HCEC 1CT (cell line): ENCODE results near the gene SLC38A9.

ENCODE experiments used
- DNase-seq: peaks from one replicate; pipeline ENCODE4 v3.0.0-alpha.2; 2017

SLC38A9 gene

DNA sequence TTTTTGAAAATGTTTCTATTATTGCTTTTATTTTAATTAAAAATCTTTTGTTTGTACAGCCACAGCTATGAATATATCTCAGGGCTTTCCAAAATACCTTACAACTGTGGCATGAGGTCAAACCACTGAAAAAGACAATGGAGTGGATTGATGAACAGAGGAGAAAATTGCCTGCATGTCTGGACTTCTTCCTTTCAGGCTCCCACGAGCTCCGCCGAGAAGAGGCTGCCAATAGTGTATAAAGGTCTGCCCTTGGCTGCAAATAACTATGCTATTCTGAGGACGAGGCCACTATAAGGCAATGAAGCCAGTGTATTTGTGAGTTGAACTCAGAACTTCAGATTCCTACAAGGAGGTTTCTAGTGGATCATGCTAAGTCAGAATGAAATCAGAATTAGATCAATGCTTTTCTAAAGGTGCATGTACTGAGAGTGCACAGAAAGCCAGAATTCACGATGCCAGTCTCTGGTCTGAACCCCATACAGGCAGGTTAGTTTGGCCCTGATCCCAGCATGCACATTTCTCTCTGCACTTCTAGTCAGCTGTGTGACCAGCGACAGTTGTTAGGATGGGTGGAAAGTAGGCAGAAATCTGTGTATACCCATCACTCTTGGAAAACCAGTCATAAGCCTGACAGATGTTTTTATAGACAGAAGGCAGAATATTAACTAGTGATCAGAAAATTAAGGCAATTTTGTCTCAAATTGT is 134.6 kb downstream of the SLC38A9 start:
- DNase-seq, result no peak

DNA sequence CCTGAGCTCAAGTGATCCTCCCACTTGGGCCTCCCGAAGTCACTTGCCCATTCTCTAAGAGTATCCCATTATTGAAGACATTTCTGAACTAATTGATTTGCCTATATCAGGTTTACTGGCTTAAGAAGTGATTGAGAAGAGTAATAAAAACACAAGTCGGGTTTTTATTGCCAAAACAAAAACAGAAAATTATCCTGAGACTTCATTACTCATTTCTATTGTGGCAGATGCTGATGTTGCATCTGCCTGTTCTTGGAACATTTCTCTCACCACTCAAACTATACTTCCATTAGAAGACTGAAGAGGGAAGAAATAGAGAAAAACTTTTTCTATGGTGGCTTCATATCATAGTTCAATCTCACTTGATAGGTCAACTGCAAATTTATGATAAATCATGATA is 135.5 kb downstream of the SLC38A9 start:
- DNase-seq, result no peak
